K562 (cell line): ENCODE results near the gene SLC35B4. TPM values are rescaled to one million over a fixed set of nuclear protein-coding genes. Genes with fewer than 3 reads are reported as not detected.

Experiments used
- ARID1B ChIP-seq: fragments of 450-650 bp; IDR thresholded peaks from 2 replicates; pipeline ENCODE4 v1.6.1; 2016; ENCODE audit warnings: antibody characterized with exemption, mild to moderate bottlenecking, inconsistent platforms
- BHLHE40 ChIP-seq: IDR thresholded peaks from 2 replicates; pipeline ENCODE4 v1.6.1; 2011; ENCODE audit warnings: low read length, improper control_type of control experiment
- CBX1 ChIP-seq: sonication (generic); IDR thresholded peaks from 2 replicates; pipeline ENCODE4 v1.6.1; 2016; ENCODE audit warnings: antibody characterized with exemption, low read depth, mild to moderate bottlenecking
- CEBPG ChIP-seq, 3 experiments: fragments of 200-800 bp in 1 of 3; sonication (Bioruptor generic) in 1 of 3; sonication (generic) in 1 of 3; formaldehyde crosslinking in 1 of 3; IDR thresholded peaks in 2 of 3; conservative IDR thresholded peaks in 1 of 3; 2 replicates each; pipeline versions ENCODE4 v1.6.1 to v1.8.0; 2016 to 2022; ENCODE audit warnings: missing compliant biosample characterization in 2 of 3, missing genetic modification characterization in 2 of 3, mild to moderate bottlenecking in 1 of 3, missing genetic modification reagents in 1 of 3
- ETS2 ChIP-seq: IDR thresholded peaks from 2 replicates; pipeline ENCODE4 v1.6.1; 2016; ENCODE audit warnings: borderline replicate concordance, missing genetic modification characterization, mild to moderate bottlenecking, moderate library complexity, missing compliant biosample characterization; ENCODE audit not compliant: poor library complexity, severe bottlenecking
- HCFC1 ChIP-seq: IDR thresholded peaks from 2 replicates; pipeline ENCODE4 v1.6.1; 2012; ENCODE audit warnings: low read depth, low read length, improper control_type of control experiment
- HSF4 ChIP-seq: fragments of 250-450 bp; sonication (Bioruptor Pico); IDR thresholded peaks from 2 replicates; pipeline ENCODE4 v2.1.2; 2022; ENCODE audit warnings: mild to moderate bottlenecking, moderate library complexity, borderline replicate concordance
- KLF6 ChIP-seq: fragments of 250-450 bp; sonication (Bioruptor Pico); IDR thresholded peaks from 2 replicates; pipeline ENCODE4 v1.4.0; 2020; ENCODE audit warnings: mild to moderate bottlenecking, moderate library complexity, borderline replicate concordance
- MAFF ChIP-seq: IDR thresholded peaks from 2 replicates; pipeline ENCODE4 v1.6.1; 2012; ENCODE audit warnings: low read length, improper control_type of control experiment
- MAFK ChIP-seq: IDR thresholded peaks from 2 replicates; pipeline ENCODE4 v1.6.1; 2011; ENCODE audit warnings: low read length, improper control_type of control experiment
- MYNN ChIP-seq, 2 experiments: sonication (generic); formaldehyde crosslinking in 1 of 2; IDR thresholded peaks; 2 replicates each; pipeline versions ENCODE4 v1.5.0 to v1.6.1; 2016 to 2020; ENCODE audit warnings: antibody characterized with exemption in 1 of 2, missing genetic modification reagents in 1 of 2
- NCOA1 ChIP-seq: fragments of 450-650 bp; IDR thresholded peaks from 2 replicates; pipeline ENCODE4 v1.6.1; 2016; ENCODE audit warnings: low read depth
- NFRKB ChIP-seq: fragments of 450-650 bp; IDR thresholded peaks from 2 replicates; pipeline ENCODE4 v1.6.1; 2016; ENCODE audit warnings: low read depth
- PHB2 ChIP-seq: fragments of 450-650 bp; IDR thresholded peaks from 2 replicates; pipeline ENCODE4 v1.6.1; 2017; ENCODE audit warnings: low read depth
- POU5F1 ChIP-seq: fragments of 150-350 bp; IDR thresholded peaks from 2 replicates; pipeline ENCODE4 v1.6.1; 2014; ENCODE audit warnings: borderline replicate concordance, low read length, low read depth, mild to moderate bottlenecking; ENCODE audit not compliant: partially characterized antibody
- SREBF2 ChIP-seq: sonication (generic); formaldehyde crosslinking; IDR thresholded peaks from 2 replicates; pipeline ENCODE4 v1.4.0; 2020; ENCODE audit warnings: mild to moderate bottlenecking, missing genetic modification reagents
- TFAP4 ChIP-seq: sonication (generic); formaldehyde crosslinking; IDR thresholded peaks from 2 replicates; pipeline ENCODE4 v1.8.0; 2022; ENCODE audit warnings: missing genetic modification reagents, mild to moderate bottlenecking, moderate library complexity, borderline replicate concordance
- U2AF2 ChIP-seq: fragments of 200-400 bp; formaldehyde crosslinking; optimal IDR thresholded peaks from 2 replicates; pipeline ENCODE3; 2017; ENCODE audit warnings: low read depth, mild to moderate bottlenecking, low read length
- USF2 ChIP-seq: sonication (generic); formaldehyde crosslinking; IDR thresholded peaks from 2 replicates; pipeline ENCODE4 v1.5.0; 2020; ENCODE audit warnings: missing genetic modification reagents
- XRCC4 ChIP-seq: IDR thresholded peaks from one replicate; pipeline ENCODE4 v1.6.1; 2011; ENCODE audit not compliant: insufficient read depth, insufficient read length; ENCODE audit errors: extremely low read depth
- ZBED1 ChIP-seq: IDR thresholded peaks from 2 replicates; pipeline ENCODE4 v1.6.1; 2014
- ZFX ChIP-seq: sonication (generic); formaldehyde crosslinking; IDR thresholded peaks from 2 replicates; pipeline ENCODE4 v1.8.0; 2022; ENCODE audit warnings: mild to moderate bottlenecking, missing genetic modification reagents, moderate library complexity
- ZNF184 ChIP-seq: sonication (generic); formaldehyde crosslinking; IDR thresholded peaks from 2 replicates; pipeline ENCODE4 v1.5.0; 2020; ENCODE audit warnings: missing genetic modification reagents
- ZNF436 ChIP-seq: fragments of 250-450, 450-650 bp; sonication (Bioruptor Pico); formaldehyde crosslinking; IDR thresholded peaks from 2 replicates; pipeline ENCODE4 v1.7.0; 2020; ENCODE audit warnings: mild to moderate bottlenecking
- polyA plus RNA-seq, 8 experiments: library from polyadenylated mRNA; depleted of rRNA in 4 of 8; stranded (reverse) in 5 of 8; unstranded in 3 of 8; fragments of >200 nt; fragmentation: Nextera tagmentation in 2 of 8; fragmentation: Illumina TruSeq in 1 of 8; extraction: Ambion mirVana in 2 of 8; extraction: Trizol in 1 of 8; gene quantifications; 2 replicates each; pipeline versions ENCODE4 v1.2.1 to v1.2.3, GENCODE V29; 2011 to 2014; ENCODE audit warnings: inconsistent platforms in 1 of 8, missing spikeins in 1 of 8
- total RNA-seq, 7 experiments: library from RNA; depleted of rRNA in 6 of 7; stranded (reverse); fragments of >200 nt in 6 of 7; fragmentation: Illumina TruSeq in 2 of 7; extraction: Trizol in 2 of 7; gene quantifications; 2 replicates each; pipeline versions ENCODE4 v1.2.1 to v1.2.3, GENCODE V29; 2011 to 2021; ENCODE audit warnings: low replicate concordance in 1 of 7
- TF ChIP-seq, protein P1 (sequence below): fragments of 250-450 bp; sonication (Bioruptor Pico); IDR thresholded peaks from 2 replicates; pipeline ENCODE4 v1.8.0; 2021; ENCODE audit warnings: moderate library complexity, mild to moderate bottlenecking, inconsistent platforms
- TF ChIP-seq, protein P2 (sequence below): fragments of 450-650 bp; IDR thresholded peaks from 2 replicates; pipeline ENCODE4 v1.6.1; 2016; ENCODE audit warnings: antibody characterized with exemption

The SLC35B4 gene
- total and polyA plus RNA-seq, 9 of the 15 experiments (the other 6 are each of a cell fraction or from before 2014, with no cell fraction given) = 6.1 to 34.9 (median 17.6) TPM

GRCh38 chr7:134316539-134317344 is at the start of gene SLC35B4 (continued):
- TF ChIP-seq ZNF436 (CRISPR knock-in tag) (no peak), ARID1B (0 out of 2 replicates have a peak, but pooled peaks have one; percentile 7), MYNN (IDR thresholded peaks at IDR 0.05) (no peak), MYNN (CRISPR knock-in tag; IDR thresholded peaks at IDR 0.05) (no peak), CBX1 (no peak; the same call in 1 of the 2 replicates), ETS2 (tag) (no peak), CEBPG (CRISPR knock-in tag; IDR thresholded peaks at IDR 0.05) (no peak), CEBPG (tag; conservative IDR thresholded peaks at IDR 0.05 in 1 of 2, IDR thresholded peaks at IDR 0.05 in 1 of 2) (no peak), ZNF184 (CRISPR knock-in tag) (no peak), MAFK (0 out of 2 replicates have a peak, but pooled peaks have one; percentile 15), POU5F1 (peak; percentile 74), ZBED1 (peak; percentile 69; the same call in 1 of the 2 replicates), BHLHE40 (peak; percentile 43), NCOA1 (no peak; the same call in 1 of the 2 replicates), USF2 (peak; percentile 39), ZFX (CRISPR knock-in tag) (peak; percentile 99), U2AF2 (no peak), HCFC1 (peak; percentile 100), HSF4 (CRISPR knock-in tag) (no peak), SREBF2 (CRISPR knock-in tag) (0 out of 2 replicates have a peak, but pooled peaks have one; percentile 72), XRCC4 (no peak), KLF6 (CRISPR knock-in tag) (no peak), NFRKB (no peak), TFAP4 (CRISPR knock-in tag) (peak; percentile 91), PHB2 (no peak), MAFF (no peak; the same call in 1 of the 2 replicates)
- TF ChIP-seq, protein P1, sequence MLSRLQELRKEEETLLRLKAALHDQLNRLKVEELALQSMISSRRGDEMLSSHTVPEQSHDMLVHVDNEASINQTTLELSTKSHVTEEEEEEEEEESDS = no peak
- TF ChIP-seq, protein P2, sequence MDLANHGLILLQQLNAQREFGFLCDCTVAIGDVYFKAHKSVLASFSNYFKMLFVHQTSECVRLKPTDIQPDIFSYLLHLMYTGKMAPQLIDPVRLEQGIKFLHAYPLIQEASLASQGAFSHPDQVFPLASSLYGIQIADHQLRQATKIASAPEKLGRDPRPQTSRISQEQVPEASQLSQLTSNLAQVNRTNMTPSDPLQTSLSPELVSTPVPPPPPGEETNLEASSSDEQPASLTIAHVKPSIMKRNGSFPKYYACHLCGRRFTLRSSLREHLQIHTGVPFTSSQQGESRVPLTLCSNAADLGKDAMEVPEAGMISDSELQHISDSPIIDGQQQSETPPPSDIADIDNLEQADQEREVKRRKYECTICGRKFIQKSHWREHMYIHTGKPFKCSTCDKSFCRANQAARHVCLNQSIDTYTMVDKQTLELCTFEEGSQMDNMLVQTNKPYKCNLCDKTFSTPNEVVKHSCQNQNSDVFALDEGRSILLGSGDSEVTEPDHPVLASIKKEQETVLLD = no peak
